ENCODE data around the gene PDE5A.

The PDE5A gene

DNA sequence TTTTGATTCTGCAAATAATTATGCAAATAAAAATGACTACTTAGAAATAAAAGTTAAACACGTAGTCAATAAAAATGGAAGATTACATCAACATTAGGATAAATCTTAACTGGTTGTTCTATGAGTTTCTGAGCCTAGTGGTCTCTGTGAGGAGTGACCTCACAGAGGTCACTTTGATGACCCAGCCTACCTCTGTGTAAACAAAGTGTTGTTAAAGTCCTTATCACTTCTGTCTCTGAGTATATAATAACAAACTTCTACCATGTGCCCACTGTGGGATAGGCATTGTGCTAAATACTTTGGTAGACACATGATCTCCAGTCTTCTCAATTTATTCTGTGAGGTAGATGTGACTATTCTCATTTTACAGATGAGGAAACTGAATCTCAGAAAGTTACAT is 85.4 kb downstream of the PDE5A start:
- Mint-ChIP-seq H3K4me1 (peaks cover 16% of the 10 kb centered on the region), H3K9me3 (no peaks in the 10 kb centered on the region), H3K27ac (peak overlapping the region in 1 of 3 experiments; percentile 44), H3K36me3 (ENCODE audit: low read depth) (peaks cover 37% of the 10 kb centered on the region), H3K27me3 (ENCODE audit: low read depth) (no peaks in the 10 kb centered on the region), H3K4me3 (no peak overlapping the region)
- TF ChIP-seq, protein P1, sequence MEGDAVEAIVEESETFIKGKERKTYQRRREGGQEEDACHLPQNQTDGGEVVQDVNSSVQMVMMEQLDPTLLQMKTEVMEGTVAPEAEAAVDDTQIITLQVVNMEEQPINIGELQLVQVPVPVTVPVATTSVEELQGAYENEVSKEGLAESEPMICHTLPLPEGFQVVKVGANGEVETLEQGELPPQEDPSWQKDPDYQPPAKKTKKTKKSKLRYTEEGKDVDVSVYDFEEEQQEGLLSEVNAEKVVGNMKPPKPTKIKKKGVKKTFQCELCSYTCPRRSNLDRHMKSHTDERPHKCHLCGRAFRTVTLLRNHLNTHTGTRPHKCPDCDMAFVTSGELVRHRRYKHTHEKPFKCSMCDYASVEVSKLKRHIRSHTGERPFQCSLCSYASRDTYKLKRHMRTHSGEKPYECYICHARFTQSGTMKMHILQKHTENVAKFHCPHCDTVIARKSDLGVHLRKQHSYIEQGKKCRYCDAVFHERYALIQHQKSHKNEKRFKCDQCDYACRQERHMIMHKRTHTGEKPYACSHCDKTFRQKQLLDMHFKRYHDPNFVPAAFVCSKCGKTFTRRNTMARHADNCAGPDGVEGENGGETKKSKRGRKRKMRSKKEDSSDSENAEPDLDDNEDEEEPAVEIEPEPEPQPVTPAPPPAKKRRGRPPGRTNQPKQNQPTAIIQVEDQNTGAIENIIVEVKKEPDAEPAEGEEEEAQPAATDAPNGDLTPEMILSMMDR (IDR thresholded peaks at IDR 0.05; ENCODE audit: unreplicated experiment in 3 of 3) = no peak

DNA sequence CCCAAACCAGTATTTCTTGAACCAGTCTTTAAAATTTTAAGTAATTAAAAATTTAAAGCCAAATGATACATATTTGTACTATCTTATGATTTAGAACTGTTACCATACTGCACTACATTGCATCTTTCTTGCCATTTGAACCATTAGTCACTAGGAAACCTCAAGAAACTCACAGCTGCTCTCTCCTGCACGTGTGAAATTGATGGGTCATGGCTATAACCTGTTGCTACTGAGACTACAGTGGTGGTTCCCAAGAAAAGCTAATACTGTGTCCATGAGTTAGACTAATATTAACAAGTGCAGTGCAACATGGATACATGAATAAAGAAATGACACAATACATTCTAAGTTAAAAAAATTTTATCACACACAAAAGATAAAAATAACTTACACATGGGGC is 88.4 kb downstream of the PDE5A start:
- H3K9me3 Mint-ChIP-seq = no peaks in the 10 kb centered on the region
- no peaks in the 10 kb centered on the region for H3K27me3 Mint-ChIP-seq (ENCODE audit: low read depth)
- no peak overlapping the region for H3K4me3 Mint-ChIP-seq

GRCh38 chr4:119537586-119537985 is 91.0 kb downstream of the PDE5A start:
- H3K27ac Mint-ChIP-seq = no peak overlapping the region
- H3K36me3 Mint-ChIP-seq (ENCODE audit: low read depth) = peaks cover 67% of the 10 kb centered on the region
- TF ChIP-seq, protein P1 (IDR thresholded peaks at IDR 0.05; ENCODE audit: unreplicated experiment in 3 of 3) = no peak
- H3K27me3 Mint-ChIP-seq (ENCODE audit: low read depth) = no peaks in the 10 kb centered on the region
- H3K4me3 Mint-ChIP-seq = no peak overlapping the region
- H3K4me1 Mint-ChIP-seq = no peaks in the 10 kb centered on the region
- H3K9me3 Mint-ChIP-seq = peaks cover 6% of the 10 kb centered on the region

More for the DNA sequence above, 88.4 kb downstream of the PDE5A start:
- TF ChIP-seq, protein P1 (IDR thresholded peaks at IDR 0.05; ENCODE audit: unreplicated experiment in 3 of 3) = no peak
- peaks cover 16% of the 10 kb centered on the region for H3K4me1 Mint-ChIP-seq
- H3K27ac Mint-ChIP-seq = no peak overlapping the region
- peaks cover 61% of the 10 kb centered on the region for H3K36me3 Mint-ChIP-seq (ENCODE audit: low read depth)

DNA sequence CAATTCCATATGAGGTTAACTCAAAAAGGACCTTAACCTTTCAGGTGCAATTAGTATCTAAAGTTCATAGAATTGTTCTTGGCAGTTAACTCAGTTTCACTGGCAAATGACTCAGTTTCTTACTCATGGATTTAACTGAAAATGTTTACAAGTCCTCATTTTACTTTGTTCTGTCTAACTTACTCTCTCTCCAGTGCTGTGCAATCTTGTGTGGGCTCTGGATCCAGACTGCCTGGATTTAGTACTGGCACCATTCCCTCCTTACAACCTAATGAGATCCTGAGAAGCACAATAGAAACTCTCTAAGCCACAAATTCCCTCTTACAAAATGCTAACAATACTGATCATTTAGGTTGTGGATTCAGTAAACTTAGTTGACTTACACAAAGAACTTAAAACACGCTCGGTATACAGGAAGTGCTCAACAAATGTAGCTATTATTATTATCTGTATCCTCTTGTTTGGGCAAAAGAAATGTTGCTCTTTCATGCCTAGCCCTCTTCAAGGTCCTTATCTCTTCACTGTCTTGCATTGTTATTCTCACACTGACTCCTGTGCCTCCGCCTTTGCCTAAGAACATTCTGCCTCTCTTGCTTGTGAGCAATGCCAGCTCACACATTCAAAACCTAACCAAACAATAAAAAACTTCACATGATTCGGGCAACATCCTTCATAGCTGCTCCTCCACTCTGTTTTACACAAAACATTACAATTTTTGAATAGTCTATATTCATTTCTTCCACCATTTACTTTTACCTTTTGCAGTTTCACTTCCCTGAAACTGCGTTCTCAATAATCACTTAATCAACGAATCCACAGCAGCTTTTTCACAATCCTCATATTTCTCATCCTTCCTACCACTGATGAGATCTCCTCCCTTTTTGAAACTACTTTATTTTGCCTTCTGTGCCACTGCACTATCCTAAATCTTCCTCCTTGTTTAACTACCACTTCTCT is 91.8 kb downstream of the PDE5A start:
- H3K36me3 Mint-ChIP-seq (ENCODE audit: low read depth) = peaks cover 63% of the 10 kb centered on the region
- peaks cover 6% of the 10 kb centered on the region for H3K9me3 Mint-ChIP-seq
- TF ChIP-seq, protein P1 (IDR thresholded peaks at IDR 0.05; ENCODE audit: unreplicated experiment in 3 of 3) = no peak
- no peak overlapping the region for H3K27ac Mint-ChIP-seq
- no peak overlapping the region for H3K4me3 Mint-ChIP-seq
- H3K27me3 Mint-ChIP-seq (ENCODE audit: low read depth) = no peaks in the 10 kb centered on the region
- H3K4me1 Mint-ChIP-seq = no peaks in the 10 kb centered on the region

- Mint-ChIP-seq H3K4me3 (no peak overlapping the region), H3K27me3 (ENCODE audit: low read depth) (no peaks in the 10 kb centered on the region), H3K36me3 (ENCODE audit: low read depth) (peaks cover 65% of the 10 kb centered on the region), H3K4me1 (peaks cover 6% of the 10 kb centered on the region), H3K9me3 (peaks cover 6% of the 10 kb centered on the region), H3K27ac (no peak overlapping the region)
- TF ChIP-seq, protein P1 (IDR thresholded peaks at IDR 0.05; ENCODE audit: unreplicated experiment in 3 of 3) = no peak
Measured at GRCh38 chr4:119532319-119532718, 96.3 kb downstream of the PDE5A start.
